ENCODE data around the gene LMF1. TPM values are rescaled to one million over a fixed set of nuclear protein-coding genes. Genes with fewer than 3 reads are reported as not detected.
A peak's percentile ranks its signal among the peaks of the same experiment; 100 is the strongest.
"Not testable (repeated sequence)": the region's sequence is repeated elsewhere in the genome, so short reads cannot be mapped to it uniquely, and the experiment has no call there.

LMF1 gene
- total RNA-seq, 1 donor from 2014 or later: 24.6 TPM

DNA sequence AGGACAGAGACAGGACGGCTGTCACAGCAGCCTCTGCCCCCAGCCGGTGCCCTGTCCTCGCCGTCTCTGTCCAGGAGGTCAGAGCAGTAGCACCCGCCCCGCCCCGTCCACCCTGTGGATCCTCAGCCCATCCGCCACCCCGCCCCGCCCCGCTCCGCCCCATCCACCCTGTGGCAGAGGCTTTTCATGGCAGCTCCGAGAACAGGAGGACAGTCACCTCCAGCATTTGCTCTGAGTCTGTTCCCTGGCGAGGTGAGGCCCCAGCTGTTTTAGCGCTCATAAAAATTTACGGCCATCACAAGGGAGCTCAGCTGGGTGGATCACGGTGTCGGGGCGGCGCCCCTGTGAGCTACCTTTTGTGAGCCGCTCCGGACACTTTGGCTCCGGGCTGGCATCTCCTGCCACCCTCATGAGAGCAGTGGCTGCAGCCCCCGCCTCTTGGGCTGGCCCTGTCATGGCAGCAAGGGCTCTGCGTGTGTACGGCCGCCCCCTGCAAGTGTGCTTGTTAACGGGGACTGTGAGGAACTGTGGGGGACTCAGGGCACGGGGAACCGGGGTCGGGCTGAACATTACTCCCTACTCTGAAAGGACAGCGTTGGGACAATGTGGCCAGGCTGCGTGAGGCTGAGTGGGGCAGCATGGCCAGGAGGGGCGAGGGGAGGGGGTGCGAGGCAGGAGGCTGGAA lies 138.0 kb downstream of the LMF1 start:
- DNase-seq (ENCODE audit: low spot score): no peak

DNA sequence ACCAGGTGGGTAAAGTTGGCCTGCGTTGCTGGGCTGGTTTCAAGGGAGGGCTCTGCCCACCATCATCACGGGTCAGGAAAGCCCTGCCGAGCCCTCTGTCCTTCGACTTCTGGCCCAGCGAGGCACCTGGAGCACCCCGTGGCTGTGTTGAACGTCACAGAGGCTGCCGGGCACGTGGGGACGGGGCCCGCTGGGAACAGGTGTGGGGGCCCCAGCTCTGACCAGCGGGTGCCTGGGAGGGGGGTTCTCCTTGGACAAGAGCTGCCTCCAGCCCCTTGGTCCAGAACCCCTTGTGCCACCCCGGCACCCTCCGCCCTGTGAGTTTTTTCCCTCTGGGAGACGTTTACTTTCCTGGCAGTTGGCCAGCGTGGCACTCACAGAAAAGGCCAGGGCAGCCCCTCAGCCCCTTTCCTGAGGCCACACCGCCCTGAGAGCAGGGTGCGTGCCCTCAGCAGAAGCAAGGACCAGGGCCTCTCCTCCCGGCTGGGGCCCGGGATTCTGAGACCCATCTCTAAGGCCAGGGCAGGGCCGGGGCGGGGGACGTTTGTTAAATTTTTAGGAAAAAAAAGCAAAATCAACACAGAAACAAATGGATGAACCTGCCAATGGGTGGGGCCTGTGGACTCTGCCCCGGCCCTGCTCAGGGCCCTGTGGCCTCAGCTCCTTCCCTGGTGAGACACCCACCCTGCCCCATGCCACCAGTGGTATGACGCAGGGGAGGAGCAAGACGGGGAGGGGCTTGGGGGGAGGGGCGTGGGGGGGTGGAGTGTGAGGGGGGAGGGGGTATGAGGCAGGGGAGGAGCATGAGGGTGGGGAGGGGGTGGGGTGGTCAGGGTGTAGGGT lies 139.0 kb downstream of the LMF1 start:
- DNase-seq (ENCODE audit: low spot score): no peak

DNA sequence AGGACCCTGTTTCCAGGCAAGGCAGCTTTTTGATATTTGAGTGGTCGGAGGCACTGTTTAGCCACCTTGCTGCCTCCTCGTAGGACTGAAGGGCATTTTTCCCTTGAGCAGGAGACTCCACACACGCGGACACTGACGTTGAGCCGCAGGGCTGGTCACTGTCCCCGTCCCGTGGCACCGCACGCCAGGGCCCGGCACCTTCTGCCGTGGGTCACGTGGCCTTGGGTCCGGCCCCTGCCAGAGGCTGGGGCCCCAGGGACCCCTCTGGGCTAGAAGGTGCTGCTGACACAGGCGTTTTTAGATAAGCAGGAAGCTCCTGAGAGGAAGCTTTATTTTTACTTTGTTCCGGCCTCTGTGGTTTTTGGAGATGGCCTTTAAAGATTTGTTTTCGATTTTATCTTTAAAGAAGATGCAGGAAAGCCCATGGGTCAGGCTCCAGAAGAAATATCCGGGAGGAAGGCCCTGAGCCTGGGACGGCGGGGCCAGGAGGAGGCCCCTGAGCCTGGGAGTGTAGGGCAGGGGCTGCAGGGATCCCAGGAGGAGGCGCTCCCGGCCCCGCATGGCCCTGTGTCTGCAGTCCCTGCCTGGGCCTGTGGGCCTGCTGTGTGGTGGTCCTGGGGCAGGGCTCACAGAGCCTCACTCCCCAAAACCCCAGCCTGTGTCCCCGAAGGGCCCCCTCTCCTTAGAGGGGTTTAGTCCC lies 139.8 kb downstream of the LMF1 start:
- DNase-seq (ENCODE audit: low spot score): no peak

DNA sequence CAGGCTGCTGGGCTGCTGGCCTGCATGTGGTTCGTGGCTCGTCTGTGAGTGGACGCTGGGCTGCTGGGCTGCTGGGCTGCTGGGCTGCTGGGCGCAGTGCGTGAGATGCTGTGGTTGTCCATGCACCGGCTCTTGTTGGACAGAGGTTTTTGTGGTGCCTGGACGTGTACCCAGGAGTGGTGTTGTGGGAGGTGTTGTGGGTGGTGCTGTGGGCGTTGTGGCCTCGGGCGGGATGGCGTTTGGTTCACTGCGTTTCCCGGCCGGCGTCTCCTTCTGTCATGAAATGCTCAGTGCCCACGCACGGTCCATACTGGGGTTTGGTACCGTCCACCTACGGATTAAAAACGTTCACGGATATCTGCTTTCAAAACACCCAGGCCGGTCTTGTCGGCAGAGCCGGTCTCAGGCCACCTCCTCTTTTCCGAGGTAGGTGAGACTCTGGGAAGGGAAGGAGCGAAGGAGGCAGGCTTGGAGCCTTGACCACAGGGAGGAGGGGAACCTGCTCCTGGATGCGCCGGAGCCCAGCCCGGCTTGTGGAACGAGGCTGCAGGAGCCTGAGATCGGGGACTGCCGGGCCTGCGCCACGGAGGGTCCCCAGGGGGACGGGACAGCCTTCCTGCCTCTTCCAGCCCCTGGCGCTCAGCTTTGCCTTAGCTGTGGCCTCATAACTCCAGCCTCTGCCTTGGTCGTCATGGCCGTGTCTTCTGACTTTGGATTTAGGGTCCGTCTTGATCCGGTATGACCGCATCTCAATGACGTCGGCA lies 140.5 kb downstream of the LMF1 start:
- no peak for DNase-seq (ENCODE audit: low spot score)

DNA sequence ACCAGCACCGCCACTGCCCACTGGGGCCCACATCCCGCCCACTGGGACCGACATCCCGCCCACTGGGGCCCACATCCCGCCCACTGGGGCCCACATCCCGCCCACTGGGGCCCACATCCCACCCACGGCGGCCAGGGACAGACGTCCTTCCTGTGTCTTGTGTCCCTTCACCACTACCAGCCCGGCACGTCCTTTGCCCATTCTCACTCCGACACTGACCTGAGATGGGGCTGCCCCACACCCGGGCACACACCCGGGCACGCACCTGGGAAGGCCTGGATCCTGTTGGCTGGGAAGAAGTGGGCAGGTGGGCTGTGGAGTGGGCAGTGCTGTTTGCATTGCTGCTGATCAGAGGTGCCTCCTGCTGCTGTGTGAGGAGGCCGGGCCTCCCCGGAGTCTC lies 141.9 kb downstream of the LMF1 start:
- no peak for DNase-seq (ENCODE audit: low spot score)

DNA sequence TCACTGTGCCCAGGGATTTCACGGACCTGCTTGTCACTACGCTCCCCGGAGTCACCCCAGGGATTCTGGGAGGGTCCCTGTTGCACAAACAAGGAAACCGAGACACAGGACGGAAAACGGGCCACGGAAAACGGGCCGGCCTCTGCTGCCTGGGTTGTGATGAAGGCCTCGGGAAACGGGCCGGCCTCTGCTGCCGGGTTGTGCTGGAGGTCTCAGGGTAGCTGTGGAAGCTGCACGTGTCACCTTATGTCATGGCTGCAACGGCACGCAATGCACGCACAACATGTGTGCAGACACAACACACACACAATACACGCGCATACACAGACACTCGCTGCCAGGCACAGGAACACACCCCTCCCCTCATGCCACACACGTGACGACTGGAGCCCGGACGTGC lies 143.3 kb downstream of the LMF1 start:
- DNase-seq (ENCODE audit: low spot score): no peak

DNA sequence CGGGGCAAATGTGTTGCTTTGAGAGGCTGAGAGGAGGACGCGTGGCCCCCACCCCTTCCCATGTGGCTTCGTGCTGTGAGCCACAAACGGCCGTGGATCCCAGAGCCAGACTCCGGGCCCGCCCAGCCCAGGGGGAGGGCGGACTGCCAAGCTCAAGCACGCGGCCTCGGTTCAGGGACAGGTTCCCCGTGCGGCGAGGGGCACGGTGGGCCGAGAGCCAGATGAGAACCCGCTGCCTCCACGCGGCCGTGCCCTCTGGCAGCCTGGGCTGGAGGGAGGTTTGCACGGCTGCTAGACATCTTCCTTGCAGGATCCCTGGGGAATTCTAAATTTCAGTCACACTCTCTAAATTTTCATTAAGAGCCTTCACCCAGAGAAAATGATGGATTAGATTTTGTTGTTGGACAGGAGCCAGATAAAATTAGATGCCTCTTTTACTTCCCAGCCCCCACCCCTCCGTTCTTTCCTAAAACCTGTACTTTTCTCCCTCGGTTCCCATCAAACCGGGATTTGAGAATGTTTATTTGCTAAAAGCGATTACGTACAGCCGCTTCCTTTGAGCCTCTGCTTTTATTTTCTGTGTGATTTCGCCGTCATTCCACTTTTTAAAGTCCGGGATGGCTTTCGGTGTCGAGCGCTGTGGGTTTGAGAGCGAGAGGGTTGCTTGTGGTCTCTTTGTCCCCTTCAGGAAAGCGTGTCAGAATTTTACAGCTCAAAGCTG lies 145.3 kb downstream of the LMF1 start:
- peak; percentile 18 for DNase-seq (ENCODE audit: low spot score)

DNA sequence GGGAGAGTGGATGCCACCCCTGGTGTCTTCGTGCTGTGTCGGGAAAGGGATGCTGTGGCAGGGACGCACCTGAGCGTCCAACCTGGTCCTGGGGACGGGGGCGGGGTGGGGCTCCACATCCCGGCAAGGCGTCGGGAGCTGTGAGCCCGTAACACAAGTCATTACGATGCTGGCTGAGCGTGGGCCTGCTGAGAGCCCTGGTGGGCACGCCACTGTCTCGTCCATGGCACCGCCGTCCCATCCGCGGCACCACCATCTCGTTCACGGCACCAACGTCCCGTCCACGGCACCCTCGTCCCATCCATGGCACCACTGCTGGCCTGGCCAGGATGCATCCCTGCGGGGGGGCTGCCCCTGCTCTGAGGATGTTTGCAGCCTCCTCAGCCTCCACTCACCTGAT lies 146.2 kb downstream of the LMF1 start:
- DNase-seq (ENCODE audit: low spot score): no peak

DNA sequence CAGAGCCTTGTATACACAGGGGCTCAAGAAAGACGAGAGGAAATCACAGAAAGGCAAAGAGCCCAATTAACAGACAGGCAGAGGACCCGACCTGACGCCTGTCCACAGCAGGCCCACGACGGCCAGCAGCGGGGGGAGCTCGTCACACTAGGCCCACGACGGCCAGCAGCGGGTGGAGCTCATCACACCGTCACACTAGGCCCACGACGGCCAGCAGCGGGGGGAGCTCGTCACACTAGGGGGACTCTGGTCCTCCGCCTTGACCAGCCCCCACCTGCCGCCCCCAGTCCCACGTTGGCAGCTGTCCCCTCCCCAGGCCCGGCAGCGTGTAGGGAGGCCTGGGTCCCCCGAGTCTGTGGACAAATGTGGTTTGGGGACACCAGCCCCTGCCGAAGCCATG lies 146.6 kb downstream of the LMF1 start:
- no peak for DNase-seq (ENCODE audit: low spot score)

DNA sequence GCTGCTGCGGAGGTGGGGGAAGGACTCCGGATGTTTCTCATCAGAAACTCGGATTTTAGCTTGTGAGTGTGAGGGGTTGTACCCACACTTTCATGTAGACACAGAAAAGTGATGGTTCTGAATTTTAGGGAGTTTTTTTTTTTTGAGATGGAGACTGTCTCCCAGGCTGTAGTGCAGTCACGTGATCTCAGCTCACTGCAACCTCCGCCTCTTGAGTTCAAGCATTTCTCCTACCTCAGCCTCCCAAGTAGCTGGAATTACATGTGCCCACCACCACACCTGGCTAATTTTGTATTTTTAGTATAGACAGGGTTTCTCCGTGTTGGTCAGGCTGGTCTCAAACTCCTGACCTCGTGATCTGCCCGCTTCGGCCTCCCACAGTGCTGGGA lies 147.9 kb downstream of the LMF1 start:
- no peak for DNase-seq (ENCODE audit: low spot score)

DNA sequence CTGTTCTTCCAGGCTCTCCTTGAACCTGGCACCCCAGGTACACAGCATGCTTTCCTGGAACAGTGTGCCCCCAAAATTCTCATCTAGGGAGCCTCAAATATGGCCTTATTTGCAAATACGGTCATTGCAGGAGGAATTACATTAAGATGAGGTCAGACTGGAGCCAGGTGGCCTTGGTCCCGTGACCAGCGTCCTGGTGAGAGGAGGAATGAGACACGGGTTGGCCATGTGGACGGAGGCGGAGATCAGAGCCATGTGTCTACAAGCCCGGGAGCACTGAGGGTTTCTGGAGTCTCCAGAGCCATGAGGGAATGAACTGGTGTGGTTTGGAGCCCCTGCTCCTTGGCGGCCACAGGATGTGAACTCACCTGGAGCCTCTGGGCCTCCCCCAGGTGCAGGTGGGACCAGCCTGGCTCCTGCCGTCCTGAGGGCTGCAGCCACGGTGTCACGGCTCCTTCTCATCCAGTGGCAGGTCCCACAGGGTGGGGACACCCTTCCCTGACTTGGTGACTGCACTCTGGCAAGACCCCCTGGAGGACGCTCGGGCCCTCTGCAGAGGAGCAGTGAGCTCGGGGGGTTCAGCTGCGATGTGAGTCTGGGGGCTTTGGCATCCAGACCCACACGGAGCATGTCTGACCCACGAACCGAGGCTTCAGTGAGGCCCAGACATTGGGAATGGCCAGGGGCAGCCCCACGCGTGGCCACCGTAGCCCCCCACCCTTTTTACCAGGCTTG lies 148.4 kb downstream of the LMF1 start:
- DNase-seq (ENCODE audit: low spot score): no peak

DNA sequence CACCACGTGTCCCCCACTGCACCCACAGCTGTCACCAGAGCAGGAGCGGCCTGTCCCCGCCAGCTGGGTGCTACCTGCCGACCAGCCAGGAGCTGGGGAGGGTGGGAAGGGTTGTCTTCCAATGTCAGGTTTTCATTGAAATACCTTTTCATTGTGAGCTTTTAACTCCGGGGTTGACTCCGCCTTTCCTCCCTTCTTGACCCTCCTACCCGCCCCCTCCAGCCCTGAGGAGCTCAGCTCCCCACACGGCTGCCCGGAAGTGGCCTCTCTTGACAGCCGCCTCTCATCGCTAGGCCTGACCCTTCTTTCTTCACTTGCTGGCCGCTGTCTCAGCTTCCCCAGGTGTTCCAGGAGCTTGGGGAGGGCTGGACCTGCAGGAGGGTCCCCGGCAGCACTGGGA lies 149.0 kb downstream of the LMF1 start:
- DNase-seq (ENCODE audit: low spot score): no peak

DNA sequence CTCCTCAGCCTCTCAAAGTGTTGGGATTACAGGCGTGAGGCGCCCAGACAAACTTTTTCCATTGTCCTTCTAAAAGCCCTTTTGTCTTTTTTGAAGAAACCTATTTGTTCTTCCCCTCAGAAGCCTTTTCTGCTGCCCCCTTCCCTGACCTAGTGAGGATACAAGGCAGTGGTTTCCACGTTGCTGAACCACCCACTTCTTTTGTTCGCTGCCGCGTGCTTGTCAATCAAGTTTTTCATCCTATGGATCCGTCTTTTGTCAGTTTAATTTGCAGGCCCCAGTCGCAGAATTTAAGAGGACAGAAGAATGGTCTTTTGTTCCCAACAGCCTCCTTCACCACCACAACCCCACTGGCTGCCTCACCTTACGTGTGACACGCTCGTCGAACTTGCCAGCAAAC lies 150.0 kb downstream of the LMF1 start:
- DNase-seq (ENCODE audit: low spot score): no peak

DNA sequence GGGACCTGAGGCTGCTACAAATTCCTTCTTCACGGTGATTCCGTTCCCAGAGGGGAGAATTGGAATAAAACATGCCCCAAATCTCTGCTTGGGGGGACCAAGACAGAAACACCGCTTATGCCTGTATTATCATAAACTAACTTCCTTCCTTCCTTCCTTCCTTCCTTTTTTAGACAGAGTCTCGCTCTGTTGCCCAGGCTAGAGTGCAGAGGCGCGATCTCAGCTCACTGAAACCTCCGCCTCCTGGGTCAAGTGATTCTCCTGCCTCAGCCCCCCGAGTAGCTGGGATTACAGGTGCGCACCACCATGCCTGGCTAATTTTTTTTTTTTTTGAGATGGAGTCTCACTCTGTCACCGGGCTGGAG lies 150.8 kb downstream of the LMF1 start:
- not testable (repeated sequence) for DNase-seq (ENCODE audit: low spot score)

DNA sequence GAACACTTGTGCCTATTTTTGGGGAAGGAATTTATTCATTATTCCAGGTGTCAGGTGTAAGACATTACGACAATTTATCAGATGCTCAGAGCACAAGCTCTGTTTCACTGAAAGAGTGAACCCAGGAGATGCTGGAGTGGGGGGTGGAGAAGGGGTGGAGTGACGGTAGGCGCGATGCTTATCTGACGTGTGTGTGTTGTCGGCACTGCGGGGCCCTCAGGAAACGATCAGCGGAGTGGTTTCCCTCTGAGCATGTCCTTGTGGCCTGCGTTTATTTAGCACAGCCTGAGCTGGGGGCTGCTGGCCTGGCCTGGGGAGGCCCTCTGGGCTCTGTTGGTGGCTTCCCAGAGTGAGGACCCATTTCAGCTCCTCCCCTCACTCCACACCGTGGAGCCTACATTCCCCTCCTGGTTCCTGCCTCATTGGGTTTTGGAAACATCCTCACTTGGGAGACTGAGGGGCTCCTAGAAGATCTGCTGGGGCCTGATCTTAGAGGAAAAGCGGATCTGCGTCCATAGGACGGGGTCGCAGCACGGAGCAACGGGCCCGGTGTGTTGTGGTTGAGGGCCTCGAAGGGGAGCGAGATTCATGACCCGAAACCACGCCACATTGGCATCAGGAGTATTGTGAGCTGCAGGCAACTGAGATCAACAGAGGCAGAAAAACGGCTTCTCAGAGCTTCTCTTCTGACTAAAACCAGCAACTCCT lies 151.3 kb downstream of the LMF1 start:
- no peak for DNase-seq (ENCODE audit: low spot score)

DNA sequence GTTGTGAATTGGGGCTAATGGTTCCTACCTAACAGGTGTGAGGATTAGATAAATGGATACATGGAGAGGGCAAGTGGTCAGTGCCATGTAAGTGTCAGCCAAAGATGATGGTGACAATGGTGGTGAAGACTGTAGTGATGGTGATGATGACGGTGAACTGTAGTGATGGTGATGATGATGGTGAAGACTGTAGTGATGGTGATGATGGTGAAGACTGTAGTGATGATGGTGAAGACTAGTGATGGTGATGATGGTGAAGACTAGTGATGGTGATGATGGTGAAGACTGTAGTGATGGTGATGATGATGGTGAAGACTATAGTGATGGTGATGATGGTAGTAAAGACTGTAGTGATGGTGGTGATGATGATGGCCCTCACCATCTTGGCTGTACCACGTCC lies 152.2 kb downstream of the LMF1 start:
- no peak for DNase-seq (ENCODE audit: low spot score)

DNA sequence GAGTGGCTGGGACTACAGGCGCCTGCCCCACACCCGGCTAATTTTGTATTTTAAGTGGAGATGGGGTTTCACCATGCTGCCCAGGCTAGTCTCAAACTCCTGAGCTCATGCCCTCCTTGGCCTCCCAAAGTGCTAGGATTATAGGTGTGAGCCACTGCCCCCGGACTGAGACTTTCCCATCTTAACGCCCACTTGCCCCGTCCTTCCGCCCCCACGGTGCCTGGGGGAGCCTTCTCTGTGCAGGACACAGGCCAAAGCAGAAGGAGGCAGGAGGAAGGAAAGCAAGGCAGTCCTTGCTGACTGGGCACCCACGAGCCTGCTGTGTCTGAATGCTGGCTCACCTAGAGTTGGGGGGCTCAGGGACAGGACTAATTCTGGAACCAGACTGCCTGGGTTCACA lies 152.7 kb downstream of the LMF1 start:
- no peak for DNase-seq (ENCODE audit: low spot score)

DNA sequence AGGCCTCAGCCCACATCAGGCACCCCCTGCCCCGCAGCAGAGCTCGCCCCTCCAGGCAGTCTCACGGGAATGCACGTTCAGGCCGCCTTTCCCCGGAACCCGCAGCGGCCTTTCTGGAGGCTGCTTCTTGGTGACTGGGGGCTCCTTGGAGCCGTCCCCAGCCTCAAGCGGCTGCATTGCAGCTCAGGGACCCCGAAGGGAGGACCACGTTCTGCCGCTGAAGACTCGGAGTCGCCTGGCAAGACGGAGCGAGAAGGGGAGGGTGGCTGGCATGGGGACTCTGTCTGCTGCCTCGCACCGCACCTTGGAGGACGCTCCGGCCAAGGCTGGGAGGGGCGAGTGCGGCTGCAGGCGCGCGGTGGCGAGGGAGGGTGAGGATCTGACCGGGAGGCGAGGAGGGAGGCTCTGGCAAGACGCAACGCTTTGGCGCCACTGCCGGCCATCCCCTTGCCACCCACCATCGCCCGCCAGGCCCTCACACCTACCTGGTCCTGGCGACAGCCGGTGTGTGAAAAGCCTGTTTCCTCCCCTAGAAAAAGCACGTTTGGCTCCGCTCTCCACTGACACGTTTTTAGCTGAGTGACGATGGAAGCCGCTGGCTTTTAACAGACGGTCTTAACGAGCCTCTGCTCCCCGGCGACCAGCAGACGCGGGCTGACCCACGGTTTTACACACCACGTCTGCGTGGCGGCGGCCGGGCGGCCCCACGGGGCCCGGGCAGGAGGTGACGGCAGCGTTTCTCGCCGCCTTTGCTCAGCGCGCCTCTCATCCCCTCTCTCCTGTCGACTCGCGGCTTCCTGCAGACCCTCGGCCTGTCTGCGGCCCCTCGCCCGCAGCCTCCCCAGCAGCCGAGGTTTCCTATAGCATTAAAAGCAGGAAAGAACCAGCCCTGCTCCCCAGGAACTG lies 153.5 kb downstream of the LMF1 start:
- no peak for DNase-seq (ENCODE audit: low spot score)

DNA sequence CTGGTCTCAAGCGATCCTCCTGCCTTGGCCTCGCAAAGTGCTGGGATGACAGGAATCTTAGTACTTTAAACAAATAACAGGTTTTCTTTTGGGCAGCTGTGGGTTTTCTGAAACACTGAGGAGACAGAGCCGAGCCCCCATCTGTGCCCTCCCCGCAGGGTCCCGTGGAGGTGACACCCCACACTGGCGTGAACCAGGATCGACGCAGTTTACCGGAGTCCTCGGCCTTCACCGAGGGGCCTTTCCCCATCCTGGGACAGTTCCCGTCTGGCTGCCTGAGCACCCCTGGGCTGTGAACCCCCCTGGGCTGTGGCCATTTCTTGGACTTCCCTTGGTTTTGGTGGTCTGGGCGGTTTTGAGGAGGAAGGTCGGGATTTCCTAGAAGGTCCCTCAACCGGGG lies 154.9 kb downstream of the LMF1 start:
- no peak for DNase-seq (ENCODE audit: low spot score)
